SJSA1 (cell line): Measurements from ENCODE around the gene RPS8. TPM values are rescaled to one million over a fixed set of nuclear protein-coding genes. Genes with fewer than 3 reads are reported as not detected.
"Not testable (repeated sequence)": the region's sequence is repeated elsewhere in the genome, so short reads cannot be mapped to it uniquely, and the experiment has no call there.

Source experiments
- DNase-seq, 2 experiments: peaks; one replicate each; pipeline ENCODE4 v3.0.0-alpha.2; 2015 to 2020; ENCODE audit warnings: low spot score in 2 of 2, low read depth in 1 of 2
- H3K27ac ChIP-seq: fragments of 250-450 bp; sonication (Bioruptor Pico); 2 replicates; pipeline ENCODE4 v1.5.1; 2020; ENCODE audit warnings: mild to moderate bottlenecking, moderate library complexity
- H3K27me3 ChIP-seq: fragments of 250-450 bp; sonication (Bioruptor Pico); replicated peaks from 2 replicates; pipeline ENCODE4 v1.5.1; 2020; ENCODE audit warnings: mild to moderate bottlenecking, moderate library complexity
- H3K36me3 ChIP-seq: fragments of 250-450 bp; sonication (Bioruptor Pico); 2 replicates; pipeline ENCODE4 v1.5.1; 2020; ENCODE audit warnings: mild to moderate bottlenecking
- H3K4me1 ChIP-seq: fragments of 250-450 bp; sonication (Bioruptor Pico); replicated peaks from 2 replicates; pipeline ENCODE4 v1.6.1; 2021; ENCODE audit warnings: mild to moderate bottlenecking
- H3K4me3 ChIP-seq: fragments of 250-450 bp; sonication (Bioruptor Pico); 2 replicates; pipeline ENCODE4 v1.5.1; 2020; ENCODE audit warnings: mild to moderate bottlenecking
- H3K9me3 ChIP-seq: fragments of 250-450 bp; sonication (Bioruptor Pico); replicated peaks from 2 replicates; pipeline ENCODE4 v1.5.1; 2020; ENCODE audit warnings: mild to moderate bottlenecking
- total RNA-seq: library from RNA; depleted of rRNA; stranded (reverse); fragments of >200 nt; shearing (Covaris generic); gene quantifications from 2 replicates; pipeline ENCODE4 v1.2.3, GENCODE V29; 2014

The RPS8 gene
- total RNA-seq, 1 experiment from 2014 or later, result 1,982 TPM

- not testable (repeated sequence) for H3K27ac ChIP-seq, H3K4me3 ChIP-seq
Measured at GRCh38 chr1:44766421-44766820, 8.9 kb upstream of the RPS8 start.

GRCh38 chr1:44775930-44776729 lies 790 bp downstream of the RPS8 start:
- no peak for DNase-seq
- Histone ChIP-seq H3K27me3 (no peaks in the 10 kb centered on the region), H3K36me3 (peaks cover 60% of the 10 kb centered on the region), H3K4me1 (peaks cover 20% of the 10 kb centered on the region), H3K9me3 (no peaks in the 10 kb centered on the region), H3K4me3 (peak overlapping the region; percentile 67), H3K27ac (peak overlapping the region; percentile 82)

More at GRCh38 chr1:44766421-44766820, 8.9 kb upstream of the RPS8 start:
- not testable (repeated sequence) for H3K27me3 ChIP-seq, H3K9me3 ChIP-seq, DNase-seq, H3K4me1 ChIP-seq
- peaks cover 70% of the 10 kb centered on the region for H3K36me3 ChIP-seq

- H3K9me3 ChIP-seq, result no peaks in the 10 kb centered on the region
- H3K36me3 ChIP-seq, result peaks cover 66% of the 10 kb centered on the region
- H3K4me3 ChIP-seq, result peak overlapping the region; percentile 67
- H3K27ac ChIP-seq, result no peak overlapping the region
- no peak for DNase-seq
- no peaks in the 10 kb centered on the region for H3K27me3 ChIP-seq
- peaks cover 20% of the 10 kb centered on the region for H3K4me1 ChIP-seq
Measured at GRCh38 chr1:44776730-44777068, 1.4 kb downstream of the RPS8 start.

- peaks cover 20% of the 10 kb centered on the region for H3K4me1 ChIP-seq
- no peak for DNase-seq
- H3K27me3 ChIP-seq, result no peaks in the 10 kb centered on the region
- no peak overlapping the region for H3K27ac ChIP-seq
- H3K9me3 ChIP-seq, result no peaks in the 10 kb centered on the region
- H3K4me3 ChIP-seq, result peak overlapping the region; percentile 67
- H3K36me3 ChIP-seq, result peaks cover 72% of the 10 kb centered on the region
Measured at GRCh38 chr1:44777547-44777946, 2.2 kb downstream of the RPS8 start.

- Histone ChIP-seq H3K4me1 (peaks cover 20% of the 10 kb centered on the region), H3K36me3 (peaks cover 73% of the 10 kb centered on the region), H3K27me3 (no peaks in the 10 kb centered on the region), H3K27ac (no peak overlapping the region), H3K4me3 (no peak overlapping the region), H3K9me3 (no peaks in the 10 kb centered on the region)
- DNase-seq, result no peak
Measured at GRCh38 chr1:44777969-44778635, 2.8 kb downstream of the RPS8 start.

- Histone ChIP-seq H3K4me3 (no peak overlapping the region), H3K27me3 (0 out of 2 replicates have a peak, but pooled peaks cover 2% of the 10 kb centered on the region), H3K27ac (no peak overlapping the region), H3K9me3 (no peaks in the 10 kb centered on the region), H3K4me1 (peaks cover 24% of the 10 kb centered on the region), H3K36me3 (peaks cover 77% of the 10 kb centered on the region)
- no peak for DNase-seq
Measured at GRCh38 chr1:44778705-44779576, 3.6 kb downstream of the RPS8 start.

GRCh38 chr1:44780583-44781121 lies 5.3 kb downstream of the RPS8 start:
- Histone ChIP-seq H3K4me1 (peaks cover 19% of the 10 kb centered on the region), H3K9me3 (no peaks in the 10 kb centered on the region)
- DNase-seq, result no peak

GRCh38 chr1:44783697-44784093 lies 8.4 kb downstream of the RPS8 start:
- Histone ChIP-seq H3K27me3 (0 out of 2 replicates have a peak, but pooled peaks cover 2% of the 10 kb centered on the region), H3K27ac (no peak overlapping the region), H3K9me3 (no peaks in the 10 kb centered on the region), H3K4me3 (no peak overlapping the region), H3K36me3 (peaks cover 41% of the 10 kb centered on the region), H3K4me1 (peaks cover 11% of the 10 kb centered on the region)
- DNase-seq, result no peak

More at GRCh38 chr1:44780583-44781121, 5.3 kb downstream of the RPS8 start:
- Histone ChIP-seq H3K4me3 (no peak overlapping the region), H3K27me3 (0 out of 2 replicates have a peak, but pooled peaks cover 2% of the 10 kb centered on the region), H3K27ac (no peak overlapping the region), H3K36me3 (peaks cover 71% of the 10 kb centered on the region)

GRCh38 chr1:44784094-44785028 lies 9.0 kb downstream of the RPS8 start:
- no peak for DNase-seq
- H3K4me3 ChIP-seq, result peak overlapping the region; percentile 20
- no peaks in the 10 kb centered on the region for H3K9me3 ChIP-seq
- no peak overlapping the region for H3K27ac ChIP-seq
- H3K4me1 ChIP-seq, result peaks cover 11% of the 10 kb centered on the region
- peaks cover 34% of the 10 kb centered on the region for H3K36me3 ChIP-seq
- H3K27me3 ChIP-seq, result 0 out of 2 replicates have a peak, but pooled peaks cover 2% of the 10 kb centered on the region

GRCh38 chr1:44785029-44785380 lies 9.7 kb downstream of the RPS8 start:
- Histone ChIP-seq H3K27me3 (0 out of 2 replicates have a peak, but pooled peaks cover 2% of the 10 kb centered on the region), H3K4me1 (peaks cover 11% of the 10 kb centered on the region), H3K9me3 (no peaks in the 10 kb centered on the region), H3K27ac (no peak overlapping the region), H3K4me3 (no peak overlapping the region), H3K36me3 (peaks cover 28% of the 10 kb centered on the region)
- no peak for DNase-seq

- Histone ChIP-seq H3K4me1 (peaks cover 11% of the 10 kb centered on the region), H3K27me3 (0 out of 2 replicates have a peak, but pooled peaks cover 2% of the 10 kb centered on the region), H3K4me3 (no peak overlapping the region), H3K36me3 (peaks cover 21% of the 10 kb centered on the region), H3K27ac (no peak overlapping the region), H3K9me3 (no peaks in the 10 kb centered on the region)
- no peak for DNase-seq
Measured at GRCh38 chr1:44785501-44786137, 10.3 kb downstream of the RPS8 start.

GRCh38 chr1:44786138-44786840 lies 10.9 kb downstream of the RPS8 start:
- no peaks in the 10 kb centered on the region for H3K9me3 ChIP-seq
- no peak overlapping the region for H3K27ac ChIP-seq
- 0 out of 2 replicates have a peak, but pooled peaks cover 2% of the 10 kb centered on the region for H3K27me3 ChIP-seq
- H3K4me3 ChIP-seq, result no peak overlapping the region
- peaks cover 11% of the 10 kb centered on the region for H3K4me1 ChIP-seq
- peak in 1 of 2 experiments; percentile 30 for DNase-seq
- peaks cover 15% of the 10 kb centered on the region for H3K36me3 ChIP-seq
